HG03159 (cell line): ENCODE results near the gene SKIC3.

ENCODE experiments used
- ATAC-seq: cut with Tn5 transposase; IDR thresholded peaks from one replicate; pipeline ENCODE4 v1.9.1; 2021; ENCODE audit warnings: mild to moderate bottlenecking, moderate library complexity; ENCODE audit not compliant: unreplicated experiment

The SKIC3 gene

GRCh38 chr5:95554647-95555548, at the start of gene SKIC3, which contains the start of gene ARSK:
Gene SKIC3 (minus strand): TSS chr5:95554977. CDS start chr5:95547150, 7,827 bp downstream.
Gene ARSK (plus strand): TSS chr5:95555101. CDS start chr5:95555279, 178 bp downstream.
- ATAC-seq: peak; percentile 86

DNA sequence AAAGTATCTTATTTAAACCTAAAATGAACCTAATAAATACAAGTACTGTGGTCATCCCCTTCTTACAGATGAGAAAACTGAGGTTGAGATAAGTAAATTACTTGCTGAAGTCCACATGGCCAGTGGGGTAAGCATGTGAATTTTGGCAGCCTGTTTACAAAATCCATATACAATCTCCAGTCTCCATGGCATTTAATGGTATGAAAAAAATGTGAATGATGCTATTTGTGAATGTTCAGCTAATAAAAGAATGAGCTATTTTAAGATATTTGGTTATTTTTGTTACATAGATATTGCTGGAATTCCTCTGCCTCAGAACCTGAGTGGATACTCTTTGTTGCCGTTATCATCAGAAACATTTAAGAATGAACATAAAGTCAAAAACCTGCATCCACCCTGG, 45.8 kb upstream of the SKIC3 start:
- no peak for ATAC-seq

- no peak for ATAC-seq
These were observed 44.5 kb upstream of the SKIC3 start for GRCh38 chr5:95599252-95599651.

GRCh38 chr5:95595289-95595931, 40.6 kb upstream of the SKIC3 start:
- no peak for ATAC-seq

GRCh38 chr5:95591490-95591901, 36.7 kb upstream of the SKIC3 start:
- peak; percentile 89 for ATAC-seq

GRCh38 chr5:95590880-95591279, 36.1 kb upstream of the SKIC3 start:
- ATAC-seq: no peak

GRCh38 chr5:95583992-95584391, 29.2 kb upstream of the SKIC3 start:
- ATAC-seq: no peak

- ATAC-seq: no peak
These were observed 26.8 kb upstream of the SKIC3 start for GRCh38 chr5:95581576-95581975.

DNA sequence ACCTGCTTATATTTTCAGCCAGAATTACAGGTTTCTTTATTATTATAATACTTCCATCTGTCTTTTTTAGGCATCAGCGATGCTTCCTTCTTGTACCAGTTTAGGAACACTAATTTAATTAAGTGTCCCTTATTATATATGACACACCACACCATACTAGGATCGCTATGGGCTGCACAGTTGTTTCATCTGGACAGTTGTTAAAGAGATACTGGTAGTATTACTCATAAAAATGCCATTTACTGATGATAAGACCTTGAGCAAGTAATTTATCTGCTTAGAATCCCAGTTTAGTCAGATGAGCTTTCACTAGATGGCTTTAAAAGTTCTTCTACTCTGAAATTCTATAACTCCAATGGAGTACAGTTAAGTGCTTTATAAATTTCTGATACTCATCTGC, 17.2 kb upstream of the SKIC3 start:
- ATAC-seq: no peak

DNA sequence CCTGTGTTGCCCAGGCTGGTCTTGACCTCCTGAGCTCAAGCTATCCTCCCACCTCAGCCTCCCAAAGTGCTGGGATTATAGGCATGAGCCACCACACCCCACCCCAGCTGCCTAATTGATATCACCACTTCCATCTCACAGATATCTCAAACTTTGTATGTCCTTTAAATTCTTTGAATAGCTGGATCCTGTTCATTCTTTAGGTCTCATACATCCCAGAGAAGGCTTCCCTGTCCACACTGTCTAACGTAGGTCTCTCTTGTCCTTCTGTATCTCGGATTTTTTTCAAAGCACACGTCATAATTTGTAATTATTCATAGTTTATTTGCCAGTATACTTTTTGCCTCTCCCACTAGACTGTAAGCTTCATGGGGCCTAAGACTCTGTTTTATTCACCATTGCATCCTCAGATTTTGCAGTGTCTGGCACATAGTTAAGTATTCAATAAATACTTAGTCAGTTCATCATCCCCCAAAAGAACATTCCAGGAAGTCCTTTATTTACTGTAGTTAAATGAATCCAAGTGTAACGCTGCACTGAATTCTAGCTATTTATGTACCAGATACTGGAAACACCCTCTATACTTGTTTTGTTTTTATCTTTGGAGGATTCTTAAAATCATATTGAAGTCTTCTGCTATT, 10.6 kb upstream of the SKIC3 start:
- ATAC-seq: no peak

GRCh38 chr5:95564450-95564849, 9.7 kb upstream of the SKIC3 start:
- no peak for ATAC-seq

GRCh38 chr5:95563367-95563766, 8.6 kb upstream of the SKIC3 start:
- ATAC-seq: no peak

DNA sequence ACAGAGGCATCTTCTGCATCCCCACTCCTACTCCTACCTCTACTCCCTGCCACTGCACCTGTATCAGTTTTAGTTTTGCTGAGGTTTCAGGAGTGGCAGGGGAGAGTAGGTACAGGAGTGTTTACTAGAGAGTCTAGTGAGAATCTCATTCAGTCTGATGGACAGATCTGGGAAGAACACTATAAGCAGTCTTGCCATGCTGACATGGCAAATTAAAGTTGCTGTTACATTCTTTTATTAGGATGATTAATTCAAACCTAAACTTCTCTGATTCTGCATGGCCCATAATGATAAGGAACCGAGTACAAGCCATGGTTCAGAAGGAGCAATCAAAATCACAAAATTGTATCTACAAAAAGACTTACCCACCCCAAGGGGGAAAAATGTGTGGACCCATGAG, 7.5 kb upstream of the SKIC3 start:
- no peak for ATAC-seq

DNA sequence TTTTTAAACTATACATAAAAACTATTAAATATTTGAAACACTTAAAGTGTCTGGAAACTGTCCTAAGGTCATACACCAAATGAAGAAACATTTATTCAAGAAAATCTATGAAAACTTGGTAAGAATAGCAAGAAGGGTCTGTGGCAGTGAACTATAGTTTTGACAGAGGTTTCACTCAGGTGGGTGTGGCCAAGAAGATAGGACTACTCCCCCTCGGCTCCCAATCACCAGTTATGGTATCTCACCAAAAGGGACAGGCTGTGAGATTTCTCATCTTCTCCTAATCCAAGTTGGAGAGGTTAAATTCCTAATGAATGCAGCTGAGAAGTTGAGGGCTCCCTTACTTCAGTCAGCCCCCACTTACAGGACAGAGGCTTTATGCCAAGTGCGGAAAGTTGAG, 3.1 kb upstream of the SKIC3 start:
- no peak for ATAC-seq

DNA sequence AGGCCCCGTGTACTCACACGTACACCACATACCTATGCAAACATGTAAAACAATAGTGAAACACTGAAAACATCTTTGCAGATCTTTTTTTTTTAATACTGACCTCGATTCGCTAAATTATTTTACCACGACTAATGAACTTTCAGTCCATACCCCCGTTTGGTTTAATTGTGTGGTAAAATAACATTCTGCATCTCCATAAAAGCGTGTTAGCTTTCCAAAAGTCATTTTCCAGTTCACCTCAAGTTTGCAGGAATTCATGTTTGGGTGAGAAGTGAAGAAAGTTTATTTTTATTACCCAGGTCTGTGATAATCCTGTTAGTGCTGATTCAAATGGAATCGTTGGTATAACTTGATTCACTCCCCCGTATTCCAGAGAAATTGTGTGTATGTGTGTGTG, 776 bp upstream of the SKIC3 start:
- ATAC-seq: no peak

DNA sequence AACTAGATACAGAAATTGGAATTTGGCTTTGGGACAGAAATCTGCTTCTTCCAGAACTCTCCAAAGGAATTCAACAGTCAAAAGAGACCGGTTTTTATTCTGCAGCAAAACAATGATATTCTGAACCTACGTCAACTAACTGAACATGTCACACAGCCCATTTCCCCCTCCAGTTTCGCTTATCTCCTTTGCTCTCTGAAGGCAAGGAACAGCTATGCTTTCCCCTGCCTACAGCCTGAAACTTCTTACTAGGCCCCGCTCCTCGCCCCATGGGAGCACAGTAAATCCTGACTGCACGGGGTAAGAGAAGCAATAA, 488 bp downstream of the SKIC3 start:
- peak; percentile 33 for ATAC-seq

DNA sequence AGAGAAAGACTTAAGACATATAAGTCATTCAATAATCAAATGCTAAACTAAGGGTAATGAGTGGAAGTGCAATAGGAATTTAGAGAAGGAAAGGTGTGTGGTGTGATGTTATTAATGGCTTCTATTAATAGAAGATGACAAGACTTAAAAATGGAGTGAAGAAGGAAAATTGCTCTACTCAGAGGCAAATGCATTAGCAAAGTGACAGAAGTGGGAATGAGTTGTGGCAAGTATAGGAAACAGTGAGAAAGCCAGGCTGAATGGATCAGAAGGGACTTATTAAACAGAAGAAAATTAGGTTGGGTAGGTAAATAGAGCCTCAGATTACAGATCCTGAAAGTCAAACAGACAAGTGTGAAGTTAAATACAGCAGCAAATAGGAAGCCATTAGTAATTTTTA, 5.7 kb downstream of the SKIC3 start:
- no peak for ATAC-seq

GRCh38 chr5:95543017-95543705, 11.6 kb downstream of the SKIC3 start:
- ATAC-seq: no peak

DNA sequence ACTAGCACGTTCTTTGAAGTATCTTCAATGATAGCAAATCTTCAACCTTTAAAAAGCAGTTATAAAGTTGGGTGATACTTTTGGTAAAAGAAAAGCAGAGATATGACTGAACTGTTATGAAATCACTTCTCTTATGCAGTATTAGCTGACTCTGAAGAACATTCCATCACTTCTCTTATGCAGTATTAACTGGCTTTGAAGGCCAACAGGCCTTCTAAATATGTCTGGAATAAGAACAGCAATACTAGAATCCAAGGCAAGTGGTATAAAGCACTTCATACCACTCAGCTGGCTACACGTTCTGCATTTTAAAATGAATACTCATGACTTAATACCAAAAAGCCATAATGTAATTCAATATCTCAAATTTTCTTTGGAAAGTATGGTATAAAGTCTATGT, 17.3 kb downstream of the SKIC3 start:
- no peak for ATAC-seq

DNA sequence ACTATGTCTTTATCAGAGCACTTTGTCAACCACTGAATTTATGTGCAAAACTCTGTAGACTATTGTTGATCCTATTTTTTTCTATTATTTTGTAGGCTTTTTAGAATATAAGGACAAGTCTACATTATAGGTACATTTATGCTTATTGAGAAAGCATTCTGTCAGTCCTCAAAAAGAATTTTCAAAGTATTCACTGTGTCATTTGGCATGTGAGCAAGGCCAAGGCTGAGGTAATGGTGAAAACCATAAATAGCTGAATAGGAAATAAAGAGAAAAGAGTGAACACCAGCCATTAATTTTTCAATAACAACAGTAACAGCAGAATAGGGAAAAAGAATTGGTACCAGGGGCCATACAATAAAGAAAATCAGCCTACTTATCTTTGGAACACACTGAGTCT, 21.0 kb downstream of the SKIC3 start:
- ATAC-seq: no peak

- no peak for ATAC-seq
These were observed 21.7 kb downstream of the SKIC3 start for GRCh38 chr5:95533106-95533505.
